Heart right ventricle (tissue), 16 donors: Measurements from ENCODE around the gene CLRN1. TPM values are rescaled to one million over a fixed set of nuclear protein-coding genes. Genes with fewer than 3 reads are reported as not detected.

Experiments used
- ATAC-seq, 8 donors: fragments of 200-7000 bp; cut with Tn5 transposase; one replicate each; pipeline ENCODE4 v1.9.1; 2020; ENCODE audit warnings: mild to moderate bottlenecking in 8 of 8, moderate library complexity in 8 of 8, moderate number of reproducible peaks in 1 of 8
- DNase-seq, 2 donors: peaks; one replicate each; pipeline ENCODE4 v3.0.0-alpha.2; 2020
- H3K27ac ChIP-seq, 10 donors: fragments of 200-600 bp; sonication (generic) in 2 of 10; one replicate each; pipeline versions ENCODE4 v1.5.0 to v1.8.0; 2020 to 2022; ENCODE audit warnings: mild to moderate bottlenecking in 3 of 10
- H3K27me3 ChIP-seq, 7 donors: fragments of 200-600 bp; one replicate each; pipeline ENCODE4 v1.8.0; 2021 to 2022; ENCODE audit warnings: mild to moderate bottlenecking in 2 of 7
- H3K36me3 ChIP-seq, 9 donors: fragments of 200-600 bp; sonication (generic) in 1 of 9; one replicate each; pipeline versions ENCODE4 v1.5.0 to v1.8.0; 2020 to 2022; ENCODE audit warnings: mild to moderate bottlenecking in 2 of 9
- H3K4me1 ChIP-seq, 9 donors: fragments of 200-600 bp; sonication (generic) in 1 of 9; one replicate each; pipeline versions ENCODE4 v1.5.0 to v1.8.0; 2020 to 2022; ENCODE audit warnings: mild to moderate bottlenecking in 4 of 9
- H3K4me3 ChIP-seq, 10 donors: fragments of 200-600 bp; sonication (generic) in 2 of 10; one replicate each; pipeline versions ENCODE4 v1.5.0 to v1.8.0; 2020 to 2022; ENCODE audit warnings: mild to moderate bottlenecking in 7 of 10, moderate library complexity in 2 of 10
- H3K9me3 ChIP-seq, 11 donors: fragments of 200-600 bp in 10 of 11; sonication (generic) in 2 of 11; one replicate each; pipeline versions ENCODE4 v1.5.0 to v1.8.0; 2013 to 2022; ENCODE audit warnings: mild to moderate bottlenecking in 2 of 11, control low read depth in 1 of 11, moderate library complexity in 1 of 11
- CTCF ChIP-seq, 9 donors: fragments of 200-600 bp; sonication (generic) in 2 of 9; IDR thresholded peaks; one replicate each; pipeline versions ENCODE4 v1.5.0 to v1.8.0; 2021 to 2022; ENCODE audit warnings: antibody characterized with exemption in 9 of 9, mild to moderate bottlenecking in 5 of 9, moderate library complexity in 1 of 9
- WGBS, 2 donors: extraction: QIAGEN DNeasy Blood & Tissue Kit; methylation state at CpG; one replicate each; pipeline ENCODE4 v1.1.7; 2013; ENCODE audit warnings: inconsistent platforms in 1 of 2; 5-methylcytosine and 5-hydroxymethylcytosine counted together
- intact Hi-C, 10 donors: fragments of 100-400 bp; cut with DNase I; formaldehyde crosslinking; loops; one replicate each; pipeline versions ENCODE4 v1.11.1 to v1.14.2; 2022
- polyA plus RNA-seq, 2 donors: library from polyadenylated mRNA; stranded (reverse); fragments of 200-250 nt; gene quantifications; one replicate each; pipeline ENCODE4 v1.2.3, GENCODE V29; 2013
- total RNA-seq, 10 donors: library from RNA; stranded (reverse); fragmentation: NEBNext Ultra II Directional in 3 of 10; extraction: Animal tissue kit (Norgen Biotek cat#: 25700) in 3 of 10; gene quantifications; one replicate each; pipeline versions ENCODE4 v1.2.1 to v1.2.4, GENCODE V29; 2021 to 2023
- donor health status: Arrhythmogenic right ventricular cardiomyopathy.
- donor health status: ischemic (EF 13 %, LVEDD 7.1; RV severe dilation, severe dysfunction).
- donor health status: healthy with polysubstance abuse.
- donor health status: DM: no; HTN: yes; CAD: no.
- donor health status: DM: no; HTN: no; CAD: no.
- donor health status: ischemic (EF 25% LVEDD 6.9; RV normal size, moderate dysfunction).
- donor health status: ischemic (EF 25% LVEDD 5.7; RV mildly dilated, moderate dysfunction).
- donor health status: healthy.
- donor health status: DM: yes; HTN: yes; CAD: no.
- donor health status: Ischemic cardiomyopathy.
- donor health status: ischemic (EF 35%, LVEDD 5.7; RV mildly dilated, moderate dysfunction).
- donor health status: nonischemic (EF 11% LVEDD 7.7; RV severe dilation, severe dysfunction).
- donor health status: DM: yes; HTN: yes; CAD: no.
- donor health status: PGD.
- donor health status: ischemic (EF 29% LVEDD 5.4; RV normal size, mild dysfunction).
- donor health status: nonischemic (EF 23%, LVEDD 6.1; RV moderate dilation, normal function).

CLRN1 gene
- total and polyA plus RNA-seq, 12 donors: not detected

GRCh38 chr3:151014501-151015018, 42.0 kb upstream of the CLRN1 start:
- no peak for TF ChIP-seq CTCF (IDR thresholded peaks at IDR 0.05)
- intact Hi-C loops: no loop called here
- Histone ChIP-seq H3K27ac (no peak overlapping the region), H3K27me3 (peaks cover 0 to 5% (median 2%) of the 10 kb centered on the region in 7 donors), H3K36me3 (no peaks in the 10 kb centered on the region), H3K4me1 (no peaks in the 10 kb centered on the region), H3K4me3 (no peak overlapping the region), H3K9me3 (no peaks in the 10 kb centered on the region)
- DNase-seq: no peak
- 57 to 65% methylated on average over 4 of the region's 4 CpGs for WGBS, 2 donors
- ATAC-seq: no peak

GRCh38 chr3:151012753-151013152, 40.2 kb upstream of the CLRN1 start:
- ATAC-seq: no peak
- Histone ChIP-seq H3K4me1 (no peaks in the 10 kb centered on the region), H3K36me3 (no peaks in the 10 kb centered on the region), H3K27ac (no peak overlapping the region), H3K27me3 (peaks cover 0 to 14% (median 0%) of the 10 kb centered on the region in 7 donors), H3K4me3 (no peak overlapping the region), H3K9me3 (no peaks in the 10 kb centered on the region)
- intact Hi-C loops: no loop called here
- 75 to 86% methylated on average over 3 of the region's 3 CpGs for WGBS, 2 donors
- no peak for DNase-seq
- TF ChIP-seq CTCF (IDR thresholded peaks at IDR 0.05): no peak

GRCh38 chr3:151011427-151011826, 38.9 kb upstream of the CLRN1 start:
- WGBS, 2 donors: 26 to 31% methylated on average over 4 of the region's 4 CpGs
- no peak for TF ChIP-seq CTCF (IDR thresholded peaks at IDR 0.05)
- ATAC-seq: no peak

GRCh38 chr3:151009981-151010380, 37.5 kb upstream of the CLRN1 start:
- Histone ChIP-seq H3K4me3 (no peak overlapping the region), H3K27ac (no peak overlapping the region), H3K36me3 (no peaks in the 10 kb centered on the region), H3K27me3 (peaks cover 0 to 18% (median 0%) of the 10 kb centered on the region in 7 donors), H3K9me3 (no peaks in the 10 kb centered on the region), H3K4me1 (no peaks in the 10 kb centered on the region)
- ATAC-seq (no peak), DNase-seq (no peak)
- WGBS, 2 donors: 76 to 84% methylated on average over 4 of the region's 4 CpGs
- no peak for TF ChIP-seq CTCF (IDR thresholded peaks at IDR 0.05)
- intact Hi-C loops: loop anchor here in 1 of 10 donors (10.0 kb wide), 1 partner anchor 135 kb away; no protein-coding TSS in a partner anchor

More at GRCh38 chr3:151011427-151011826, 38.9 kb upstream of the CLRN1 start:
- peaks cover 0 to 18% (median 0%) of the 10 kb centered on the region in 7 donors for H3K27me3 ChIP-seq
- H3K27ac ChIP-seq: no peak overlapping the region
- no peaks in the 10 kb centered on the region for H3K36me3 ChIP-seq
- no peak overlapping the region for H3K4me3 ChIP-seq
- no peaks in the 10 kb centered on the region for H3K9me3 ChIP-seq
- DNase-seq: no peak
- H3K4me1 ChIP-seq: no peaks in the 10 kb centered on the region
- intact Hi-C loops: no loop called here
